ENCODE measurements around the gene ANGEL1.

GRCh38 chr14:76810953-76811400 lies 1.7 kb downstream of the ANGEL1 start:
- TF ChIP-seq POLR2A (IDR thresholded peaks at IDR 0.05) (no peak), CTCF (IDR thresholded peaks at IDR 0.05) (peak in 2 of 3 experiments; percentile 26 to 46)

All from testis (tissue), 2 donors.